Gastroesophageal sphincter (tissue), 4 donors: Measurements from ENCODE around the gene PDE3A. TPM values are rescaled to one million over a fixed set of nuclear protein-coding genes. Genes with fewer than 3 reads are reported as not detected.

Experiments
- ATAC-seq: fragments of 150-250 bp; one replicate; pipeline ENCODE4 v1.9.1; 2016; ENCODE audit warnings: mild to moderate bottlenecking, moderate library complexity
- H3K27ac ChIP-seq, 4 donors: fragments of 200-600 bp; sonication (generic) in 3 of 4; 1 replicate in 3 of 4; 2 replicates in 1 of 4; pipeline ENCODE4 v1.5.1; 2016 to 2019
- H3K27me3 ChIP-seq: fragments of 200-600 bp; sonication (generic); one replicate; pipeline ENCODE4 v1.5.1; 2019
- H3K36me3 ChIP-seq, 2 donors: fragments of 200-600 bp; sonication (generic); one replicate each; pipeline ENCODE4 v1.5.1; 2019; ENCODE audit warnings: control low read depth in 1 of 2
- H3K4me1 ChIP-seq, 3 donors: fragments of 200-600 bp; sonication (generic); 1 replicate in 2 of 3; 2 replicates in 1 of 3; pipeline ENCODE4 v1.5.1; 2016 to 2019; ENCODE audit warnings: control low read depth in 2 of 3
- H3K4me3 ChIP-seq, 2 donors: fragments of 200-600 bp; sonication (generic); one replicate each; pipeline ENCODE4 v1.5.1; 2019; ENCODE audit warnings: mild to moderate bottlenecking in 1 of 2, moderate library complexity in 1 of 2
- H3K9me3 ChIP-seq, 3 donors: fragments of 200-600 bp; sonication (generic); one replicate each; pipeline ENCODE4 v1.5.1; 2017 to 2019; ENCODE audit warnings: control low read depth in 2 of 3
- CTCF ChIP-seq, 4 experiments: fragments of 200-600 bp in 2 of 4; fragments of 450-650 bp in 2 of 4; sonication (generic) in 1 of 4; IDR thresholded peaks; one replicate each; pipeline ENCODE4 v1.5.1; 2017 to 2019; ENCODE audit warnings: antibody characterized with exemption in 4 of 4, mild to moderate bottlenecking in 2 of 4, moderate library complexity in 2 of 4
- EP300 ChIP-seq: sonication (generic); formaldehyde crosslinking; IDR thresholded peaks from one replicate; pipeline ENCODE4 v1.6.1; 2017; ENCODE audit warnings: antibody characterized with exemption, mild to moderate bottlenecking
- POLR2A ChIP-seq, 2 donors: fragments of 450-650 bp; IDR thresholded peaks; one replicate each; pipeline ENCODE4 v1.6.1; 2017; ENCODE audit warnings: antibody characterized with exemption in 2 of 2, mild to moderate bottlenecking in 2 of 2, moderate library complexity in 1 of 2
- POLR2AphosphoS5 ChIP-seq: sonication (generic); formaldehyde crosslinking; IDR thresholded peaks from one replicate; pipeline ENCODE4 v1.6.1; 2017; ENCODE audit warnings: antibody characterized with exemption
- WGBS, 2 donors: methylation state at CpG; one replicate each; pipeline ENCODE4 v1.1.5; 2018; ENCODE audit warnings: low coverage in 1 of 2; 5-methylcytosine and 5-hydroxymethylcytosine counted together
- total RNA-seq, 4 donors: library from RNA; depleted of rRNA; stranded (reverse); fragments of >200 nt; gene quantifications; one replicate each; pipeline ENCODE4 v1.1.0, GENCODE V29; 2016

Gene PDE3A
- total RNA-seq, 4 donors from 2014 or later: 104 to 194 (median 139) TPM

- H3K4me1 ChIP-seq: peaks cover 0 to 43% (median 2%) of the 10 kb centered on the region in 3 donors
- no peak overlapping the region for H3K4me3 ChIP-seq
- 80% methylated on average over 8 of the region's 8 CpGs; no CpG with 5 or more reads in 1 of the 2 donors for WGBS, 2 donors
- peak overlapping the region in 2 of 4 donors; percentile 11 to 20 for H3K27ac ChIP-seq
- TF ChIP-seq EP300 (no peak), POLR2A (IDR thresholded peaks at IDR 0.05) (no peak), CTCF (IDR thresholded peaks at IDR 0.05) (no peak)
- H3K36me3 ChIP-seq: no peaks in the 10 kb centered on the region
- no peaks in the 10 kb centered on the region for H3K27me3 ChIP-seq
- ATAC-seq: no peak
- no peaks in the 10 kb centered on the region for H3K9me3 ChIP-seq
Observed at GRCh38 chr12:20560935-20561334, 192.6 kb downstream of the PDE3A start.

DNA sequence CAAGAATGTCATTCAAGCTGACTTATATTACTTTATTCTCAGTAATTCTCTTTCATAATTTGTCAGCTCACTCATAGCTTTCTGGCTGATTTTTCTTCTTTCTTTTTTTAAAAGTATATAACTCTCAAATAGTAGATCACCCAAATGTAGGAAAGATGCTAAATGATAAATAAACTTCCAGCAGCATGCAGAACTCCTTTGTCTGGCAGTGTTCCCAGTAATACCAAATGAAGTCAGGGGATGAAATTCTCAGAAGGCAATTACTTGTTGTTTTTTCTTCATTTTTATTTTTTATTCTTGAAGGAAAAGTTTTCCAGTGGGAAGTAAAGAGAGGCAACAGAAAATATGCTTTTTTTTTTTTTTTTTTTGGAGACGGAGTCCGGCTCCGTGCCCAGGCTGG, 193.5 kb downstream of the PDE3A start:
- ATAC-seq: no peak
- H3K27ac ChIP-seq: no peak overlapping the region
- 60 to 74% methylated on average over 2 to 3 of the region's 3 CpGs for WGBS, 2 donors

DNA sequence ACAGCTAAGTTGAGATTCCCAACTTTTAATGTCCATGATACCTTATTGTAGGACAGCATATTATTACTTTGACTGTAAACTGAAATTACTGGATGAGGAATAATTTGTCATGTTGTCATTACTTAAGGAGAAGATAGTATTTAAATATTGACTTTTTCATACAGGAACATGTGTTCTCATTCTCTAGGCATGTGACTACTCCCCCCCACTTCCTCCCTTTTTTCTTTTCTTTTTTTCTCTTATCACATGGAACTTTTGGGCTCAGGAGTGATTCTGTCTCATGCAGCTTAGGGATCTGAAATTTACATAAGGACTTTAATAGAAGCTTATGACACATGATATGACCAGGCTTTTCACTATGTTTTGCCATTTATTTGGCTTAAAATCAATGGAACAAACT, 199.1 kb downstream of the PDE3A start:
- H3K4me1 ChIP-seq: peaks cover 0 to 58% (median 6%) of the 10 kb centered on the region in 3 donors
- H3K9me3 ChIP-seq: no peaks in the 10 kb centered on the region
- no peak overlapping the region for H3K4me3 ChIP-seq
- ATAC-seq: no peak
- no peak for TF ChIP-seq CTCF (IDR thresholded peaks at IDR 0.05)
- no peak for TF ChIP-seq POLR2A (IDR thresholded peaks at IDR 0.05)
- no peak for TF ChIP-seq POLR2AphosphoS5
- TF ChIP-seq EP300: no peak
- H3K27me3 ChIP-seq: no peaks in the 10 kb centered on the region
- H3K27ac ChIP-seq: no peak overlapping the region
- H3K36me3 ChIP-seq: no peaks in the 10 kb centered on the region

More for the DNA sequence above, 193.5 kb downstream of the PDE3A start:
- H3K4me1 ChIP-seq: peaks cover 0 to 41% (median 4%) of the 10 kb centered on the region in 3 donors
- no peaks in the 10 kb centered on the region for H3K36me3 ChIP-seq
- H3K27me3 ChIP-seq: no peaks in the 10 kb centered on the region
- no peaks in the 10 kb centered on the region for H3K9me3 ChIP-seq
- TF ChIP-seq EP300: no peak
- no peak for TF ChIP-seq POLR2AphosphoS5
- no peak for TF ChIP-seq POLR2A (IDR thresholded peaks at IDR 0.05)
- TF ChIP-seq CTCF (IDR thresholded peaks at IDR 0.05): no peak
- H3K4me3 ChIP-seq: no peak overlapping the region

DNA sequence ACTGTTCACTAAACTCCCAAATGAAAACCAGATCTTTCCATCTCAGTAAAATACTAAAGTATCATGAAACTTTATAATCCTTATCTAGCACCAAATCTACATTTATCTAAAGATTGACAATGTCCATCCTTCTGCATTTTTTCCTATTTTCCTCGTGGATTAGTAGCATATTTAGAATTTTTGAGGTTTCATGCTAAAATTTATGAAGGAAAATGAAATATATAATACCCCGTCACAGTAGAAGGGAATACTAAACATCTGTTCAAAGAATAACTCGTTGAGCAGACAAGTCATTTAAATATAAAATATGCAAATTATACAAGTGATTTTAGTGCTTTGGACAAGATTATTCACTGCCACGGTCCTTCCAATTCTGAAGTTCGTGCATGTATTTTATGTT, 204.1 kb downstream of the PDE3A start:
- H3K27me3 ChIP-seq: no peaks in the 10 kb centered on the region
- no peaks in the 10 kb centered on the region for H3K36me3 ChIP-seq
- no peak overlapping the region for H3K4me3 ChIP-seq
- no peak for TF ChIP-seq CTCF (IDR thresholded peaks at IDR 0.05)
- TF ChIP-seq POLR2AphosphoS5: no peak
- TF ChIP-seq POLR2A (IDR thresholded peaks at IDR 0.05): no peak
- no peak for TF ChIP-seq EP300
- H3K4me1 ChIP-seq: peaks cover 0 to 53% (median 0%) of the 10 kb centered on the region in 3 donors
- no peaks in the 10 kb centered on the region for H3K9me3 ChIP-seq
- WGBS, 2 donors: 67 to 77% methylated on average over 5 of the region's 5 CpGs
- ATAC-seq: no peak
- H3K27ac ChIP-seq: no peak overlapping the region

DNA sequence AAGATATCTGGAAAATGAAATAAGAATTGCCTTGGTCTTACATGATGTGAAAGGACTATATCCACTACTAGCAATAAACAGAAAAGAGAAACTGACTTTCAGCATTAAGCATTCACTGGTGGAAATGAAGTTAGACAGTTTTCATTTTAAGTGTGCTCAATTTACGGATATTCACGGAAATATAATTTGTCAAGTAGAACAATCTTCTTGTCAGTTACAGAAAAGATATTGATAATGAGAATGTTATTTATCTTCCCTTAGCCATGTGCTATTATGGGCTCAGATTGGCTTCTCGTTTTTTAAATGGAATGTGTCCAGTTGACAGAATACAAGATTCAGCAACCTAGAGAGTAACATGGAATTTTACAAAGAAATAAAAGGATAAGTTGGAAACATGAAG, 208.2 kb downstream of the PDE3A start:
- TF ChIP-seq POLR2AphosphoS5: no peak
- TF ChIP-seq EP300: no peak
- no peak for TF ChIP-seq CTCF (IDR thresholded peaks at IDR 0.05)
- TF ChIP-seq POLR2A (IDR thresholded peaks at IDR 0.05): no peak
- WGBS, 2 donors: 83 to 88% methylated on average over 3 of the region's 3 CpGs
- no peak for ATAC-seq

More for the DNA sequence above, 208.2 kb downstream of the PDE3A start:
- Histone ChIP-seq H3K27ac (no peak overlapping the region), H3K36me3 (no peaks in the 10 kb centered on the region), H3K4me1 (peaks cover 0 to 22% (median 0%) of the 10 kb centered on the region in 3 donors), H3K27me3 (no peaks in the 10 kb centered on the region), H3K9me3 (no peaks in the 10 kb centered on the region), H3K4me3 (no peak overlapping the region)
